Vagina (tissue), 2 donors: Measurements from ENCODE around the gene HOMEZ. TPM values are rescaled to one million over a fixed set of nuclear protein-coding genes. Genes with fewer than 3 reads are reported as not detected.
"Not testable (repeated sequence)": the region's sequence is repeated elsewhere in the genome, so short reads cannot be mapped to it uniquely, and the experiment has no call there.

Source experiments
- DNase-seq, 2 donors: peaks; one replicate each; pipeline ENCODE4 v3.0.0-alpha.2; 2017; ENCODE audit errors: extremely low spot score in 2 of 2
- H3K27ac ChIP-seq: fragments of 200-600 bp; sonication (generic); one replicate; pipeline ENCODE4 v1.5.1; 2019
- H3K27me3 ChIP-seq: fragments of 200-600 bp; sonication (generic); one replicate; pipeline ENCODE4 v1.5.1; 2019
- H3K36me3 ChIP-seq, 2 donors: fragments of 200-600 bp; sonication (generic); one replicate each; pipeline ENCODE4 v1.5.1; 2017 to 2019
- H3K4me1 ChIP-seq: fragments of 200-600 bp; sonication (generic); one replicate; pipeline ENCODE4 v1.5.1; 2019
- H3K4me3 ChIP-seq, 2 donors: fragments of 200-600 bp; sonication (generic); 1 replicate in 1 of 2; 2 replicates in 1 of 2; pipeline ENCODE4 v1.5.1; 2016 to 2019
- H3K9me3 ChIP-seq: fragments of 200-600 bp; sonication (generic); one replicate; pipeline ENCODE4 v1.5.1; 2019
- POLR2A ChIP-seq, 2 donors: fragments of 450-650 bp; IDR thresholded peaks; one replicate each; pipeline ENCODE4 v1.6.1; 2017; ENCODE audit warnings: antibody characterized with exemption in 2 of 2, mild to moderate bottlenecking in 2 of 2, moderate library complexity in 2 of 2
- POLR2AphosphoS5 ChIP-seq, 2 donors: sonication (generic); formaldehyde crosslinking; IDR thresholded peaks; one replicate each; pipeline ENCODE4 v1.9.0; 2017; ENCODE audit warnings: antibody characterized with exemption in 2 of 2, mild to moderate bottlenecking in 2 of 2, low read depth in 1 of 2; ENCODE audit not compliant: insufficient read depth in 1 of 2
- intact Hi-C: fragments of 100-400 bp; cut with DNase I; formaldehyde crosslinking; loops from one replicate; pipeline ENCODE4 v1.15.1; 2023
- total RNA-seq: library from RNA; depleted of rRNA; stranded (reverse); fragments of >200 nt; gene quantifications from one replicate; pipeline ENCODE4 v1.2.3, GENCODE V29; 2016
- TF ChIP-seq, protein P1 (sequence below), 3 experiments: fragments of 450-650 bp in 2 of 3; fragments of 200-600 bp in 1 of 3; sonication (generic) in 1 of 3; IDR thresholded peaks; one replicate each; pipeline ENCODE4 v1.5.1; 2017 to 2019; ENCODE audit warnings: antibody characterized with exemption in 3 of 3, mild to moderate bottlenecking in 2 of 3, moderate library complexity in 2 of 3

The HOMEZ gene, protein sequence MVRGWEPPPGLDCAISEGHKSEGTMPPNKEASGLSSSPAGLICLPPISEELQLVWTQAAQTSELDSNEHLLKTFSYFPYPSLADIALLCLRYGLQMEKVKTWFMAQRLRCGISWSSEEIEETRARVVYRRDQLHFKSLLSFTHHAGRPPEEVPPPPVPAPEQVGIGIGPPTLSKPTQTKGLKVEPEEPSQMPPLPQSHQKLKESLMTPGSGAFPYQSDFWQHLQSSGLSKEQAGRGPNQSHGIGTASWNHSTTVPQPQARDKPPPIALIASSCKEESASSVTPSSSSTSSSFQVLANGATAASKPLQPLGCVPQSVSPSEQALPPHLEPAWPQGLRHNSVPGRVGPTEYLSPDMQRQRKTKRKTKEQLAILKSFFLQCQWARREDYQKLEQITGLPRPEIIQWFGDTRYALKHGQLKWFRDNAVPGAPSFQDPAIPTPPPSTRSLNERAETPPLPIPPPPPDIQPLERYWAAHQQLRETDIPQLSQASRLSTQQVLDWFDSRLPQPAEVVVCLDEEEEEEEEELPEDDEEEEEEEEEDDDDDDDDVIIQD
- total RNA-seq = 13.5 TPM

DNA sequence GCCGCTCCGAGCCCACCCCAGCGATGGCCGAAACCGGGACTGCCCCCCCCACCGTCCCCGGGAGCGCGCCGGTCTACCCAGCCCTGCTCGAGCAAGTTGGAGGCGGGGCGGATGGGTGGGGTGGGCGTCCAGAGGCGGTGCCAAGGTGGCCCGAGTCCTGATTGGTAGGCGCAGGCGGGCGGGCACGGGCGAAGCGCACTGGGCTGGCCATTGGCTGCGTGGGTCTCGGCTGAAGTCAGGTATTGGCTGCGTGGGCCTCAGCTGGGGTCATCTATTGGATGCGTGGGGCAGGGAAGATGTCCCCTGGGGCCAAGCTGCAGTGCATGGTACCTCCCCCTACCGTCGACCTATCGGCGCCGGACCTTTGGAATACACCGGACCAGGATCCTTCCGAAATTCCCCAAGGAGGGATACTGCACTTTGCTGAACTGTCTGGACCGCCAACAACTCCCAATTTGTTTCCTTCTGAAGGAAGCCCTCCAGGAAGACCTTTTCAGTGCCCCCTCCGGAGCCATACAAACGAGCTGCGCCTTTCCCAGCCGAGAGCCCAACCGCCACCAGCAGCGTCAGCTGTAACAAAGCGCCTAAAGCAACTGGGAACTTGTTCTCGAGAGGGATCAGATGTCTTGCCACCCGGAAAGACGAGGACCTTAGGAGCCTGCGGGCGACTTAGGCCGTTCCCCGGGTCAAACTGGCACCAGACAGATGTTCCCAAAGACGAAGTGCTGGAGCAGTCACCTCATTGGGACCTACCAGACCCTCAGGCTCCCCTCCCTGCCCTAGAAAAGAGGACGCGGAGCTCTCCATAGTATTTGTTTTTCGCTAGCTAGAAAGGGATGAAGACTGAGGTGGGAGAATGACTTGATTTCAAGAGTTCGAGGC lies at the start of gene HOMEZ:
HOMEZ (minus strand) TSS at position 113 of the 882 bp plus-strand sequence. CDS start 180 bp downstream, outside the sequence.
- DNase-seq = peak; percentile 98 to 100
- intact Hi-C loops = no loop called here

DNA sequence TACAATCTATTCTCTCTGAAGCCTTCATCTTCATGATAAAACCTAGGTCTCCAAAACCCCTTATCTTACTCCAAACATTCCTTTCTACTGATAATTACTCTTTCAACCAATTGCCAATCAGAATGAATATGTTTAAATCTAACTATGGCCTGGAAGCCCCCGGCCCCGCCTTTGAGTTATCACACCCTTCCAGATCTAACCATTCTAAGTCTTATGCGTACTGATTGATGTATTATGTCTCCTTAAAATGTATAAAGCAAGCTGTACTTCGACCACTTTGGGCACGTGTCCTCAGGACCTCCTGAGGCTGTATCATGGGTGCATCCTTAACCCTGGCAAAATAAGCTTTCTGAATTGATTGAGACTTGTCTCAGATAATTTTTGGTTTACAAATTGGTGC lies 49.7 kb upstream of the HOMEZ start:
- H3K4me1 ChIP-seq = no peaks in the 10 kb centered on the region
- no peak for DNase-seq
- no peaks in the 10 kb centered on the region for H3K36me3 ChIP-seq
- H3K4me3 ChIP-seq = no peak overlapping the region
- intact Hi-C loops = no loop called here
- TF ChIP-seq, protein P1, sequence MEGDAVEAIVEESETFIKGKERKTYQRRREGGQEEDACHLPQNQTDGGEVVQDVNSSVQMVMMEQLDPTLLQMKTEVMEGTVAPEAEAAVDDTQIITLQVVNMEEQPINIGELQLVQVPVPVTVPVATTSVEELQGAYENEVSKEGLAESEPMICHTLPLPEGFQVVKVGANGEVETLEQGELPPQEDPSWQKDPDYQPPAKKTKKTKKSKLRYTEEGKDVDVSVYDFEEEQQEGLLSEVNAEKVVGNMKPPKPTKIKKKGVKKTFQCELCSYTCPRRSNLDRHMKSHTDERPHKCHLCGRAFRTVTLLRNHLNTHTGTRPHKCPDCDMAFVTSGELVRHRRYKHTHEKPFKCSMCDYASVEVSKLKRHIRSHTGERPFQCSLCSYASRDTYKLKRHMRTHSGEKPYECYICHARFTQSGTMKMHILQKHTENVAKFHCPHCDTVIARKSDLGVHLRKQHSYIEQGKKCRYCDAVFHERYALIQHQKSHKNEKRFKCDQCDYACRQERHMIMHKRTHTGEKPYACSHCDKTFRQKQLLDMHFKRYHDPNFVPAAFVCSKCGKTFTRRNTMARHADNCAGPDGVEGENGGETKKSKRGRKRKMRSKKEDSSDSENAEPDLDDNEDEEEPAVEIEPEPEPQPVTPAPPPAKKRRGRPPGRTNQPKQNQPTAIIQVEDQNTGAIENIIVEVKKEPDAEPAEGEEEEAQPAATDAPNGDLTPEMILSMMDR (IDR thresholded peaks at IDR 0.05) = no peak
- no peak for TF ChIP-seq POLR2A (IDR thresholded peaks at IDR 0.05)
- TF ChIP-seq POLR2AphosphoS5 (IDR thresholded peaks at IDR 0.05; ENCODE audit: insufficient read depth in 1 of 2, low read depth in 1 of 2) = no peak
- H3K27ac ChIP-seq = no peak overlapping the region
- H3K27me3 ChIP-seq = no peaks in the 10 kb centered on the region
- H3K9me3 ChIP-seq = no peaks in the 10 kb centered on the region

More for the DNA sequence above, at the start of gene HOMEZ:
- peak within 1 kb of the TSS; percentile 89 to 91 for H3K4me3 ChIP-seq
- TF ChIP-seq POLR2A (IDR thresholded peaks at IDR 0.05) (peak in 1 of 2 donors; percentile 89), POLR2AphosphoS5 (IDR thresholded peaks at IDR 0.05; ENCODE audit: insufficient read depth in 1 of 2, low read depth in 1 of 2) (peak; percentile 83 to 97)
- TF ChIP-seq, protein P1 (IDR thresholded peaks at IDR 0.05) = no peak
- peaks cover 20% of the 10 kb centered on the region for H3K4me1 ChIP-seq
- no peaks in the 10 kb centered on the region for H3K36me3 ChIP-seq
- H3K9me3 ChIP-seq = no peaks in the 10 kb centered on the region
- no peaks in the 10 kb centered on the region for H3K27me3 ChIP-seq
- peak within 1 kb of the TSS; percentile 98 for H3K27ac ChIP-seq

DNA sequence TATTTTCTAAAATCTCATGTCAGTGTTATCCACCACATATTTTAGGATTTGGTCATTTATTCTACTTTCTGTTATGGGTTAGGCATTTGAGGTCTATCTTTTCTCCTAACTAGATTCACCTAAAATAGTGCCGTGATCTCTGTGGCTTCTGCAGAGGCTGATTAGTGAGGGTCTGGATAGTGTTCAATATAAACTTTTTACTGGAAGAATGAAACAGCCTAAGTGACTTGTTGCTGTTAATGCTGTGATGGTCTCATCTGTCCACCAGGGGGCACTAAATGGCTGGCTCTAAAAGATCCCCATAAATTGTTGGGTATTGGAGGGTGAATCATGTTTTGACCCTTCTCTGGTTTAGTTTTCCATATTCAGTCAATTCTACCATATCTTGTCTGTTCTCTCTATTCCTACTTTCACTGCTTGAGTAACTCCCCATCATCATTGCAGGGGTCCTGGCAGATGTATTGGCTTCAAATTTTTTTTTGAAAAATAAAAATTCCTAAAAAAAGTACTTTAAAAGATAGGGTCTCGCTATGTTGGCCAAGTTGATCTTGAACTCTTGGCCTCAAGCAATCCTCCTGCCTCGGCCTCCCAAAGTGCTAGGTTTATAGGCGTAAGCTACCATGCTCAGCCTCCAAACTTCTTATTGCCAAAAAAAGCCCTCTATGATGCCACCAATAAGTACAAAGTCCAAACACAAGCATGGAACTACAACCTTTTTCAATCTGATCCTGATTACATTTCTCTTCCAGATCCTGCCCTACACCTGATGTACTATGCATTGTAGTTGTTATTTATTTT lies 42.2 kb upstream of the HOMEZ start:
- H3K4me3 ChIP-seq = no peak overlapping the region
- TF ChIP-seq POLR2AphosphoS5 (IDR thresholded peaks at IDR 0.05; ENCODE audit: insufficient read depth in 1 of 2, low read depth in 1 of 2) (peak in 1 of 2 donors; percentile 37), POLR2A (IDR thresholded peaks at IDR 0.05) (no peak)
- TF ChIP-seq, protein P1 (IDR thresholded peaks at IDR 0.05) = peak; percentile 67 to 90 (median 85)
- no peak overlapping the region for H3K27ac ChIP-seq
- H3K27me3 ChIP-seq = no peaks in the 10 kb centered on the region
- peaks cover 0 to 22% of the 10 kb centered on the region in 2 donors for H3K36me3 ChIP-seq
- intact Hi-C loops = loop anchor here (10.0 kb wide), 2 partner anchors 63 to 137 kb away; partner anchors contain the start of gene NGDN
- DNase-seq = no peak
- H3K9me3 ChIP-seq = no peaks in the 10 kb centered on the region
- peaks cover 5% of the 10 kb centered on the region for H3K4me1 ChIP-seq

DNA sequence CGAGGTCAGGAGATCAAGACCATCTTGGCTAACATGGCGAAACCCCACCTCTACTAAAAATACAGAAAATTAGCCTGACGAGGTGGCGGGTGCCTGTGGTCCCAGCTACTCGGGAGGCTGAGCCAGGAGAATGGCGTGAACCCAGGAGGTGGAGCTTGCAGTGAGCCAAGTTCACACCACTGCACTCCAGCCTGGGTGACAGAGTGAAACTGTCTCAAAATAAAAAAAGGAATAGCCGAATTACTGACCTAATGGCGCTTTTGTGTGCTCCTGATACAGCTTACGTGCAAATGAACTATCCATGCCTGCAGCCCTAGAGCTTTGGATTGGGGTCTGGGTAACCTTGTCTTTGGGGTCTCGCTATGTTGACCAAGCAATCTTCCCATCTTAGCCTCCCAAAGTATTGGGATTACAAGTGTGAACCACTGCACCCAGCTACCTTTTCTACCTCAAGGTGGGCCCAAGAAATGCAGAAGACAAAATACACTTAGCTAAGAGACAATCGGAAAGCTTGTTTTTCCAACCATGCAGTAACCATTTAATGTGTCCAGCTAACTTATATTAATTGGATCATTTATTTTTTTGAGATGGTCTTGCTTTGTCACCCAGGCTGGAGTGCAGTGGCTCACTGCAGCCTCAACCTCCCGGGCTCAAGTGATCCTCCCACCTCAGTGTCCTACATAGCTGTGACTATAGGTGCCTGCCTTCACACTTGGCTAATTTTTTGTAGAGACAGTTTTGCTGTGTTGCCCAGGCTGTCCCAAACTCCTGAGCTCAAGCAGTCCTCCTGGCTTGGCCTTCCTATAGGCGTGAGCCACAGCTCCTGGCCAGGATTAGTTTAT lies 40.8 kb upstream of the HOMEZ start:
- intact Hi-C loops = loop anchor here (10.0 kb wide), 2 partner anchors 62 to 138 kb away; partner anchors contain the start of gene NGDN
- no peak for DNase-seq
- Histone ChIP-seq H3K4me3 (no peak overlapping the region), H3K27ac (no peak overlapping the region), H3K27me3 (no peaks in the 10 kb centered on the region), H3K9me3 (no peaks in the 10 kb centered on the region), H3K36me3 (peaks cover 0 to 29% of the 10 kb centered on the region in 2 donors), H3K4me1 (peaks cover 17% of the 10 kb centered on the region)
- TF ChIP-seq POLR2AphosphoS5 (IDR thresholded peaks at IDR 0.05; ENCODE audit: insufficient read depth in 1 of 2, low read depth in 1 of 2) (no peak), POLR2A (IDR thresholded peaks at IDR 0.05) (no peak)
- TF ChIP-seq, protein P1 (IDR thresholded peaks at IDR 0.05) = no peak

DNA sequence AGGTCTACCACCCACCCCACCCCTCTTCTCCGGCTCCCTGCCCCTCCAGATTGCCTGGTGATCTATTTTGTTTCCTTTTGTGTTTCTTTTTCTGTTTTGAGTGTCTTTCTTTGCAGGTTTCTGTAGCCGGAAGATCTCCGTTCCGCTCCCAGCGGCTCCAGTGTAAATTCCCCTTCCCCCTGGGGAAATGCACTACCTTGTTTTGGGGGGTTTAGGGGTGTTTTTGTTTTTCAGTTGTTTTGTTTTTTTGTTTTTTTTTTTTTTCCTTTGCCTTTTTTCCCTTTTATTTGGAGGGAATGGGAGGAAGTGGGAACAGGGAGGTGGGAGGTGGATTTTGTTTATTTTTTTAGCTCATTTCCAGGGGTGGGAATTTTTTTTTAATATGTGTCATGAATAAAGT lies 39.8 kb upstream of the HOMEZ start:
- Histone ChIP-seq H3K4me1 (peaks cover 17% of the 10 kb centered on the region), H3K36me3 (peaks cover 0 to 29% of the 10 kb centered on the region in 2 donors)
- not testable (repeated sequence) for H3K4me3 ChIP-seq, H3K27ac ChIP-seq, DNase-seq, H3K9me3 ChIP-seq, H3K27me3 ChIP-seq
- intact Hi-C loops = loop anchor here (10.0 kb wide), 2 partner anchors 61 to 139 kb away; partner anchors contain the start of gene NGDN
